Measurements from ENCODE around the gene SNAPC1.
A peak's percentile ranks its signal among the peaks of the same experiment; 100 is the strongest.

SNAPC1 gene

DNA sequence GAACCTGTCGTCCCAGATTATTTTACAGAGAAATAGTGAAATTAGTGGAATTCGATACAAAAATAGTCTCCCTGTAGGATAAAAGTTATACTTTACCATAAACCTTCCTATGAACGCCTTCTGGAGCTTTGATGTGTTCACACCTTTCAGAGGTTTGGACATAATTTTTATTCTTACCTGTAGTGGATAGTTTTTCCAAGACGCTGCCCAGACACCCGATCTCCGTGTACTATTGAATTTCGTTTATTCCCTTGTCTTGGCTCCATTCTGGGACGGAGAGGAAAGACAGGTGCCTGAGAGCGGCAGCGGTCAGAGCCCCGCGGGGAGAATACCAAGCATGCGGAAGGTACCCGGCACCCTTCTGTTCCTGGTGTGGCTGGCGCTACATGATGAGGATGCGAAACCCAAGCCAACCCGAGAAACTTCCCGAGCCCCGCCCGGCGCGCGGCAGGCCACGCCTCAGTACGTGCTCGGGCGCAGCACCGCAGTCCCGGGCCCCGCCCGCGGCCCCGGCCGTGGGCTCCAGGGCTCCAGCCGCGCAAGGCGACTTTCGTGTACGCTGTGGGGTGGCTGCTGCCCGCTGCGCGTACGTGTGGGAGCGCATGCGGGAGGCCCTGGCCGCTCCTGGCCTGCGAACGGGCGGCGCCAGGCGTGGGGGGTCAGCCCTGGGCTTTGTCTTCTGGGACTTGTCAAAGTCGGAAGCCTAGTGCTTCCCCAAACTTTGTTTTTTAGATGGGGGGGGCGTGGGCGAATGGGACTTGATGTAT lies 11.3 kb upstream of the SNAPC1 start (continued):
- peak; percentile 16; the same call in 1 of the 2 replicates for TF ChIP-seq ZBTB17 (tag by site-specific recombination; IDR thresholded peaks at IDR 0.05)
- no peak for TF ChIP-seq ZNF433 (tag by site-specific recombination; IDR thresholded peaks at IDR 0.05; ENCODE audit: low read depth)
- no peak for TF ChIP-seq ZNF785 (tag by site-specific recombination; IDR thresholded peaks at IDR 0.05)
- TF ChIP-seq ZNF404 (tag by site-specific recombination; IDR thresholded peaks at IDR 0.05), result no peak
- TF ChIP-seq ZNF391 (tag by site-specific recombination; IDR thresholded peaks at IDR 0.05; ENCODE audit: borderline replicate concordance, low read depth), result no peak
- TF ChIP-seq ZNF426 (tag by site-specific recombination; IDR thresholded peaks at IDR 0.05), result no peak
- TF ChIP-seq ZNF549 (tag by site-specific recombination; IDR thresholded peaks at IDR 0.05), result no peak
- TF ChIP-seq, protein P1, sequence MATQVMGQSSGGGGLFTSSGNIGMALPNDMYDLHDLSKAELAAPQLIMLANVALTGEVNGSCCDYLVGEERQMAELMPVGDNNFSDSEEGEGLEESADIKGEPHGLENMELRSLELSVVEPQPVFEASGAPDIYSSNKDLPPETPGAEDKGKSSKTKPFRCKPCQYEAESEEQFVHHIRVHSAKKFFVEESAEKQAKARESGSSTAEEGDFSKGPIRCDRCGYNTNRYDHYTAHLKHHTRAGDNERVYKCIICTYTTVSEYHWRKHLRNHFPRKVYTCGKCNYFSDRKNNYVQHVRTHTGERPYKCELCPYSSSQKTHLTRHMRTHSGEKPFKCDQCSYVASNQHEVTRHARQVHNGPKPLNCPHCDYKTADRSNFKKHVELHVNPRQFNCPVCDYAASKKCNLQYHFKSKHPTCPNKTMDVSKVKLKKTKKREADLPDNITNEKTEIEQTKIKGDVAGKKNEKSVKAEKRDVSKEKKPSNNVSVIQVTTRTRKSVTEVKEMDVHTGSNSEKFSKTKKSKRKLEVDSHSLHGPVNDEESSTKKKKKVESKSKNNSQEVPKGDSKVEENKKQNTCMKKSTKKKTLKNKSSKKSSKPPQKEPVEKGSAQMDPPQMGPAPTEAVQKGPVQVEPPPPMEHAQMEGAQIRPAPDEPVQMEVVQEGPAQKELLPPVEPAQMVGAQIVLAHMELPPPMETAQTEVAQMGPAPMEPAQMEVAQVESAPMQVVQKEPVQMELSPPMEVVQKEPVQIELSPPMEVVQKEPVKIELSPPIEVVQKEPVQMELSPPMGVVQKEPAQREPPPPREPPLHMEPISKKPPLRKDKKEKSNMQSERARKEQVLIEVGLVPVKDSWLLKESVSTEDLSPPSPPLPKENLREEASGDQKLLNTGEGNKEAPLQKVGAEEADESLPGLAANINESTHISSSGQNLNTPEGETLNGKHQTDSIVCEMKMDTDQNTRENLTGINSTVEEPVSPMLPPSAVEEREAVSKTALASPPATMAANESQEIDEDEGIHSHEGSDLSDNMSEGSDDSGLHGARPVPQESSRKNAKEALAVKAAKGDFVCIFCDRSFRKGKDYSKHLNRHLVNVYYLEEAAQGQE (tag by site-specific recombination; IDR thresholded peaks at IDR 0.05), result no peak
- TF ChIP-seq ZNF341 (tag by site-specific recombination; IDR thresholded peaks at IDR 0.05; ENCODE audit: low read depth), result peak; percentile 35
- TF ChIP-seq ZNF112 (tag by site-specific recombination; IDR thresholded peaks at IDR 0.05), result no peak
- no peak for TF ChIP-seq ZFP69B (tag by site-specific recombination; IDR thresholded peaks at IDR 0.05)
- TF ChIP-seq, protein P2, sequence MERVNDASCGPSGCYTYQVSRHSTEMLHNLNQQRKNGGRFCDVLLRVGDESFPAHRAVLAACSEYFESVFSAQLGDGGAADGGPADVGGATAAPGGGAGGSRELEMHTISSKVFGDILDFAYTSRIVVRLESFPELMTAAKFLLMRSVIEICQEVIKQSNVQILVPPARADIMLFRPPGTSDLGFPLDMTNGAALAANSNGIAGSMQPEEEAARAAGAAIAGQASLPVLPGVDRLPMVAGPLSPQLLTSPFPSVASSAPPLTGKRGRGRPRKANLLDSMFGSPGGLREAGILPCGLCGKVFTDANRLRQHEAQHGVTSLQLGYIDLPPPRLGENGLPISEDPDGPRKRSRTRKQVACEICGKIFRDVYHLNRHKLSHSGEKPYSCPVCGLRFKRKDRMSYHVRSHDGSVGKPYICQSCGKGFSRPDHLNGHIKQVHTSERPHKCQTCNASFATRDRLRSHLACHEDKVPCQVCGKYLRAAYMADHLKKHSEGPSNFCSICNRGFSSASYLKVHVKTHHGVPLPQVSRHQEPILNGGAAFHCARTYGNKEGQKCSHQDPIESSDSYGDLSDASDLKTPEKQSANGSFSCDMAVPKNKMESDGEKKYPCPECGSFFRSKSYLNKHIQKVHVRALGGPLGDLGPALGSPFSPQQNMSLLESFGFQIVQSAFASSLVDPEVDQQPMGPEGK (tag by site-specific recombination; IDR thresholded peaks at IDR 0.05), result peak; percentile 68
- TF ChIP-seq ZNF174 (tag by site-specific recombination; IDR thresholded peaks at IDR 0.05), result no peak
- no peak for TF ChIP-seq ZNF626 (tag by site-specific recombination; IDR thresholded peaks at IDR 0.05)
- TF ChIP-seq, protein P3, sequence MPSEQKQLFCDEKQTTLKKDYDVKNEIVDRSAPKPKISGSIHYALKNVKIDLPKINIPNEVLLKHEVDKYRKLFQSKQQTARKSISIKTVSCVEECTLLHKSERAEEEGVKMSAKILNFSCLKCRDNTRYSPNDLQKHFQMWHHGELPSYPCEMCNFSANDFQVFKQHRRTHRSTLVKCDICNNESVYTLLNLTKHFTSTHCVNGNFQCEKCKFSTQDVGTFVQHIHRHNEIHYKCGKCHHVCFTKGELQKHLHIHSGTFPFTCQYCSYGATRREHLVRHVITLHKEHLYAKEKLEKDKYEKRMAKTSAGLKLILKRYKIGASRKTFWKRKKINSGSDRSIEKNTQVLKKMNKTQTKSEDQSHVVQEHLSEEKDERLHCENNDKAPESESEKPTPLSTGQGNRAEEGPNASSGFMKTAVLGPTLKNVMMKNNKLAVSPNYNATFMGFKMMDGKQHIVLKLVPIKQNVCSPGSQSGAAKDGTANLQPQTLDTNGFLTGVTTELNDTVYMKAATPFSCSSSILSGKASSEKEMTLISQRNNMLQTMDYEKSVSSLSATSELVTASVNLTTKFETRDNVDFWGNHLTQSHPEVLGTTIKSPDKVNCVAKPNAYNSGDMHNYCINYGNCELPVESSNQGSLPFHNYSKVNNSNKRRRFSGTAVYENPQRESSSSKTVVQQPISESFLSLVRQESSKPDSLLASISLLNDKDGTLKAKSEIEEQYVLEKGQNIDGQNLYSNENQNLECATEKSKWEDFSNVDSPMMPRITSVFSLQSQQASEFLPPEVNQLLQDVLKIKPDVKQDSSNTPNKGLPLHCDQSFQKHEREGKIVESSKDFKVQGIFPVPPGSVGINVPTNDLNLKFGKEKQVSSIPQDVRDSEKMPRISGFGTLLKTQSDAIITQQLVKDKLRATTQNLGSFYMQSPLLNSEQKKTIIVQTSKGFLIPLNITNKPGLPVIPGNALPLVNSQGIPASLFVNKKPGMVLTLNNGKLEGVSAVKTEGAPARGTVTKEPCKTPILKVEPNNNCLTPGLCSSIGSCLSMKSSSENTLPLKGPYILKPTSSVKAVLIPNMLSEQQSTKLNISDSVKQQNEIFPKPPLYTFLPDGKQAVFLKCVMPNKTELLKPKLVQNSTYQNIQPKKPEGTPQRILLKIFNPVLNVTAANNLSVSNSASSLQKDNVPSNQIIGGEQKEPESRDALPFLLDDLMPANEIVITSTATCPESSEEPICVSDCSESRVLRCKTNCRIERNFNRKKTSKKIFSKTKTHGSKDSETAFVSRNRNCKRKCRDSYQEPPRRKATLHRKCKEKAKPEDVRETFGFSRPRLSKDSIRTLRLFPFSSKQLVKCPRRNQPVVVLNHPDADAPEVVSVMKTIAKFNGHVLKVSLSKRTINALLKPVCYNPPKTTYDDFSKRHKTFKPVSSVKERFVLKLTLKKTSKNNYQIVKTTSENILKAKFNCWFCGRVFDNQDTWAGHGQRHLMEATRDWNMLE (tag by site-specific recombination; conservative IDR thresholded peaks at IDR 0.05; ENCODE audit: low read depth), result no peak
- TF ChIP-seq, protein P4, sequence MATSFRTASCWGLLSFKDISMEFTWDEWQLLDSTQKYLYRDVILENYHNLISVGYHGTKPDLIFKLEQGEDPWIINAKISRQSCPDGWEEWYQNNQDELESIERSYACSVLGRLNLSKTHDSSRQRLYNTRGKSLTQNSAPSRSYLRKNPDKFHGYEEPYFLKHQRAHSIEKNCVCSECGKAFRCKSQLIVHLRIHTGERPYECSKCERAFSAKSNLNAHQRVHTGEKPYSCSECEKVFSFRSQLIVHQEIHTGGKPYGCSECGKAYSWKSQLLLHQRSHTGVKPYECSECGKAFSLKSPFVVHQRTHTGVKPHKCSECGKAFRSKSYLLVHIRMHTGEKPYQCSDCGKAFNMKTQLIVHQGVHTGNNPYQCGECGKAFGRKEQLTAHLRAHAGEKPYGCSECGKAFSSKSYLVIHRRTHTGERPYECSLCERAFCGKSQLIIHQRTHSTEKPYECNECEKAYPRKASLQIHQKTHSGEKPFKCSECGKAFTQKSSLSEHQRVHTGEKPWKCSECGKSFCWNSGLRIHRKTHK (tag by site-specific recombination; IDR thresholded peaks at IDR 0.05), result no peak
- TF ChIP-seq SALL2 (tag by site-specific recombination; IDR thresholded peaks at IDR 0.05; ENCODE audit: borderline replicate concordance), result no peak
- TF ChIP-seq, protein P5, sequence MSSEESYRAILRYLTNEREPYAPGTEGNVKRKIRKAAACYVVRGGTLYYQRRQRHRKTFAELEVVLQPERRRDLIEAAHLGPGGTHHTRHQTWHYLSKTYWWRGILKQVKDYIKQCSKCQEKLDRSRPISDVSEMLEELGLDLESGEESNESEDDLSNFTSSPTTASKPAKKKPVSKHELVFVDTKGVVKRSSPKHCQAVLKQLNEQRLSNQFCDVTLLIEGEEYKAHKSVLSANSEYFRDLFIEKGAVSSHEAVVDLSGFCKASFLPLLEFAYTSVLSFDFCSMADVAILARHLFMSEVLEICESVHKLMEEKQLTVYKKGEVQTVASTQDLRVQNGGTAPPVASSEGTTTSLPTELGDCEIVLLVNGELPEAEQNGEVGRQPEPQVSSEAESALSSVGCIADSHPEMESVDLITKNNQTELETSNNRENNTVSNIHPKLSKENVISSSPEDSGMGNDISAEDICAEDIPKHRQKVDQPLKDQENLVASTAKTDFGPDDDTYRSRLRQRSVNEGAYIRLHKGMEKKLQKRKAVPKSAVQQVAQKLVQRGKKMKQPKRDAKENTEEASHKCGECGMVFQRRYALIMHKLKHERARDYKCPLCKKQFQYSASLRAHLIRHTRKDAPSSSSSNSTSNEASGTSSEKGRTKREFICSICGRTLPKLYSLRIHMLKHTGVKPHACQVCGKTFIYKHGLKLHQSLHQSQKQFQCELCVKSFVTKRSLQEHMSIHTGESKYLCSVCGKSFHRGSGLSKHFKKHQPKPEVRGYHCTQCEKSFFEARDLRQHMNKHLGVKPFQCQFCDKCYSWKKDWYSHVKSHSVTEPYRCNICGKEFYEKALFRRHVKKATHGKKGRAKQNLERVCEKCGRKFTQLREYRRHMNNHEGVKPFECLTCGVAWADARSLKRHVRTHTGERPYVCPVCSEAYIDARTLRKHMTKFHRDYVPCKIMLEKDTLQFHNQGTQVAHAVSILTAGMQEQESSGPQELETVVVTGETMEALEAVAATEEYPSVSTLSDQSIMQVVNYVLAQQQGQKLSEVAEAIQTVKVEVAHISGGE (tag by site-specific recombination; conservative IDR thresholded peaks at IDR 0.05; ENCODE audit: low read depth), result no peak
- no peak for TF ChIP-seq ZNF530 (tag by site-specific recombination; IDR thresholded peaks at IDR 0.05; ENCODE audit: low read depth)
- TF ChIP-seq ZNF2 (tag by site-specific recombination; IDR thresholded peaks at IDR 0.05), result no peak
- TF ChIP-seq ZBTB21 (tag by site-specific recombination; IDR thresholded peaks at IDR 0.05), result no peak
- peak; percentile 95 for TF ChIP-seq ZBTB8A (tag by site-specific recombination; IDR thresholded peaks at IDR 0.05)
- no peak for TF ChIP-seq ZNF585B (tag by site-specific recombination; IDR thresholded peaks at IDR 0.05)

Measured in HEK293 (cell line).